Ovary (tissue), 9 donors: ENCODE measurements around the gene MSL3. TPM values are rescaled to one million over a fixed set of nuclear protein-coding genes. Genes with fewer than 3 reads are reported as not detected.
A peak's percentile ranks its signal among the peaks of the same experiment; 100 is the strongest.

Experiments used
- DNase-seq, 5 donors: peaks; one replicate each; pipeline ENCODE4 v3.0.0-alpha.2; 2019 to 2020
- H3K27ac ChIP-seq, 2 donors: fragments of 200-600 bp; one replicate each; pipeline versions ENCODE4 v1.5.1 to v1.8.0; 2019 to 2022
- H3K27me3 ChIP-seq: fragments of 200-600 bp; one replicate; pipeline ENCODE4 v1.8.0; 2022
- H3K36me3 ChIP-seq: fragments of 200-600 bp; sonication (generic); one replicate; pipeline ENCODE4 v1.5.1; 2019
- H3K4me1 ChIP-seq: one replicate; pipeline ENCODE4 v1.8.1; 2013; ENCODE audit warnings: mild to moderate bottlenecking, moderate library complexity; ENCODE audit not compliant: insufficient read depth
- H3K4me3 ChIP-seq: fragments of 200-600 bp; sonication (generic); one replicate; pipeline ENCODE4 v1.5.1; 2017
- H3K9me3 ChIP-seq, 2 donors: fragments of 200-600 bp in 1 of 2; sonication (generic) in 1 of 2; one replicate each; pipeline versions ENCODE4 v1.5.1 to v1.8.1; 2013 to 2019; ENCODE audit warnings: mild to moderate bottlenecking in 1 of 2, moderate library complexity in 1 of 2
- EP300 ChIP-seq: sonication (generic); formaldehyde crosslinking; IDR thresholded peaks from one replicate; pipeline ENCODE4 v1.6.1; 2017; ENCODE audit warnings: antibody characterized with exemption
- POLR2A ChIP-seq: fragments of 450-650 bp; IDR thresholded peaks from one replicate; pipeline ENCODE4 v1.6.1; 2017; ENCODE audit warnings: antibody characterized with exemption, mild to moderate bottlenecking, moderate library complexity
- WGBS, 3 donors: extraction: QIAGEN DNeasy Blood & Tissue Kit in 1 of 3; methylation state at CpG; one replicate each; pipeline versions ENCODE4 v1.1.5 to v1.1.7; 2013 to 2017; 5-methylcytosine and 5-hydroxymethylcytosine counted together
- intact Hi-C, 4 donors: fragments of 100-400 bp; cut with DNase I; formaldehyde crosslinking; loops; one replicate each; pipeline versions ENCODE4 v1.11.0 to v1.15.1; 2022 to 2023
- polyA plus RNA-seq, 2 donors: library from polyadenylated mRNA; stranded (reverse); fragments of 200-250 nt in 1 of 2; fragments of 350-450 nt in 1 of 2; fragmentation: Illumina TruSeq in 1 of 2; extraction: RNeasy Lipid Tissue Mini Kit (QIAGEN cat#74804) in 1 of 2; gene quantifications; one replicate each; pipeline ENCODE4 v1.2.3, GENCODE V29; 2013 to 2014
- total RNA-seq, 7 donors: library from RNA; depleted of rRNA in 2 of 7; stranded (reverse); fragments of >200 nt in 2 of 7; fragmentation: NEBNext Ultra II Directional in 3 of 7; extraction: Animal tissue kit (Norgen Biotek cat#: 25700) in 3 of 7; gene quantifications; one replicate each; pipeline versions ENCODE4 v1.1.0 to v1.2.4, GENCODE V29; 2016 to 2023
- TF ChIP-seq, protein P1 (sequence below), 3 donors: fragments of 450-650 bp in 2 of 3; fragments of 200-600 bp in 1 of 3; IDR thresholded peaks; one replicate each; pipeline versions ENCODE4 v1.5.1 to v1.8.0; 2016 to 2022; ENCODE audit warnings: antibody characterized with exemption in 3 of 3, mild to moderate bottlenecking in 1 of 3
- donor health status: DM: no; HTN: no; CAD: no; lungs with moderate emphysema.
- donor health status: DM: no; HTN: no; CAD: no.
- donor health status: Bipolar disorder and iron deficiency.
- donor health status: DM: yes; HTN: yes; CAD: no.
- donor health status: DM: no; HTN: no; CAD: no.
- donor health status: DM: yes; HTN: yes; CAD: no.

The MSL3 gene
- total and polyA plus RNA-seq, 9 donors, result 12.3 to 33.5 (median 16.2) TPM

DNA sequence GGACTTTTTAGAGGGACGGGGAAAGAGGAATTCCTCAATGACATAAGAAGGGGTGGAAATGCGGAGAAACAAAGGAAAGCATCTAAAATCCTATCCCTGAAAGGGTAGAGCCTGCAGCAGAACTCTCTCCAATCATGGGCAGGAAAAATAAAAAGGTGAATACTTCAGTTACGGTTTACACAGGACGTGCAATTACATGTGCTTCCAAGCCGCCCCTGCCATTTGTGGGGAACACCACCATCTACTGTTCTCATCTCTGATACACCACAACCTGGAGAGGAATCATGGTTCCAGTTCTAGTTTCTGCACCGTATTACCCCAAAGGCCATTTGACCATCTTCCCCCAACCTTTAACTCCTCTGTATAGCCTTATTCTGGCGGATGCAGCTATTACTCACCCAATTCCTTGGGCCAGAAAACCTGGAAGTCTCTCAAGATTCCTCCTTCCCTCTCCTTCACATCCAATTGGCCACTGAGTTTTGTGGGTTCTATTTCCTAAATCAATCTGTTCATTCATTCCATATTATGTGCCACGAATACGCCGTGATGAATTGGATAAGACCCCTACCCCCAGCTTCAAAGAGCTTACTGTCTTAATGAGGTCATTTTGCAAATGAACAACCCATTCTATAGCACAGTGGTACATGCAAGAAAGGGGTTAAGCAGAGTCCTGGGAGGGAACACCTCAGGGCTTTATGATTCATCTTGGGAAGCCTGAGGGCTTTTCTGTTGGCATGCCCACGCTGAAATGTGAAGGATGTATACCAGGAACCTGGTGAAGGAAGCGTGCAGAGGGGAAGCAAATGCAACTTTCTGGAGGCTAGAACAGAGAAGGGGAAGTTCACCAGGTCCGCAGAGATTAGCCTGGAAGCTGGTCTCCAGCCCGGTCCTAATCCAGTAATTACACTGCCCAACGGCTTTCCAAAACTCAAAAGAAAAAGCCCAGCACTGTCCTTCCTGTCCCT lies 1.4 kb upstream of the MSL3 start:
- Histone ChIP-seq H3K4me1 (no peaks in the 10 kb centered on the region), H3K9me3 (no peaks in the 10 kb centered on the region), H3K27me3 (no peaks in the 10 kb centered on the region), H3K27ac (peak overlapping the region in 1 of 2 donors; percentile 83), H3K36me3 (no peaks in the 10 kb centered on the region), H3K4me3 (no peak overlapping the region)
- intact Hi-C loops, result loop anchor here in 2 of 4 donors (5.0 kb wide), 1 partner anchor 224 kb away; no protein-coding TSS in a partner anchor
- DNase-seq, result no peak
- TF ChIP-seq POLR2A (no peak), EP300 (no peak)
- TF ChIP-seq, protein P1, sequence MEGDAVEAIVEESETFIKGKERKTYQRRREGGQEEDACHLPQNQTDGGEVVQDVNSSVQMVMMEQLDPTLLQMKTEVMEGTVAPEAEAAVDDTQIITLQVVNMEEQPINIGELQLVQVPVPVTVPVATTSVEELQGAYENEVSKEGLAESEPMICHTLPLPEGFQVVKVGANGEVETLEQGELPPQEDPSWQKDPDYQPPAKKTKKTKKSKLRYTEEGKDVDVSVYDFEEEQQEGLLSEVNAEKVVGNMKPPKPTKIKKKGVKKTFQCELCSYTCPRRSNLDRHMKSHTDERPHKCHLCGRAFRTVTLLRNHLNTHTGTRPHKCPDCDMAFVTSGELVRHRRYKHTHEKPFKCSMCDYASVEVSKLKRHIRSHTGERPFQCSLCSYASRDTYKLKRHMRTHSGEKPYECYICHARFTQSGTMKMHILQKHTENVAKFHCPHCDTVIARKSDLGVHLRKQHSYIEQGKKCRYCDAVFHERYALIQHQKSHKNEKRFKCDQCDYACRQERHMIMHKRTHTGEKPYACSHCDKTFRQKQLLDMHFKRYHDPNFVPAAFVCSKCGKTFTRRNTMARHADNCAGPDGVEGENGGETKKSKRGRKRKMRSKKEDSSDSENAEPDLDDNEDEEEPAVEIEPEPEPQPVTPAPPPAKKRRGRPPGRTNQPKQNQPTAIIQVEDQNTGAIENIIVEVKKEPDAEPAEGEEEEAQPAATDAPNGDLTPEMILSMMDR (IDR thresholded peaks at IDR 0.05), result no peak
- 53 to 61% (median 61%) methylated on average over 15 of the region's 15 CpGs for WGBS, 3 donors

DNA sequence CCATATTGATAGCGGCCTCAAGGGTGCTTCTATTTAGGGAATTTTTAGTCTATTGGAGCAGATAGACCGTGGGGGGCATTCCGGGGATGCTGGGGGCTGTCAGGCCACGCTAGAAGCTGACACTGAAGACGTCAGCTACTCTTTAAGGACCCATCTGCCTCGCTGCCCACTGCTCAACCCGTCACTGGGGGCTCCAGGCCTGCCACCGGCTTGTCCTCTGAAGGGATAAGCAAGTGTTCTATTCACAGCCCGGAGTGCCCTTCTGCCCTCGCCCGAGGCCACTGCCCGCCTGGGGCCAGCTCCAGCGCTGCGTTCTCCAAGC lies 679 bp upstream of the MSL3 start:
- 34 to 39% (median 38%) methylated on average over 14 of the region's 14 CpGs for WGBS, 3 donors
- Histone ChIP-seq H3K4me1 (no peaks in the 10 kb centered on the region), H3K4me3 (peak overlapping the region; percentile 47), H3K27me3 (no peaks in the 10 kb centered on the region), H3K36me3 (no peaks in the 10 kb centered on the region), H3K9me3 (no peaks in the 10 kb centered on the region), H3K27ac (peak overlapping the region; percentile 42 to 83)
- DNase-seq, result no peak
- TF ChIP-seq EP300, result no peak
- TF ChIP-seq POLR2A, result no peak
- TF ChIP-seq, protein P1 (IDR thresholded peaks at IDR 0.05), result no peak
- intact Hi-C loops, result loop anchor here in 2 of 4 donors (5.0 kb wide), 1 partner anchor 225 kb away; no protein-coding TSS in a partner anchor

DNA sequence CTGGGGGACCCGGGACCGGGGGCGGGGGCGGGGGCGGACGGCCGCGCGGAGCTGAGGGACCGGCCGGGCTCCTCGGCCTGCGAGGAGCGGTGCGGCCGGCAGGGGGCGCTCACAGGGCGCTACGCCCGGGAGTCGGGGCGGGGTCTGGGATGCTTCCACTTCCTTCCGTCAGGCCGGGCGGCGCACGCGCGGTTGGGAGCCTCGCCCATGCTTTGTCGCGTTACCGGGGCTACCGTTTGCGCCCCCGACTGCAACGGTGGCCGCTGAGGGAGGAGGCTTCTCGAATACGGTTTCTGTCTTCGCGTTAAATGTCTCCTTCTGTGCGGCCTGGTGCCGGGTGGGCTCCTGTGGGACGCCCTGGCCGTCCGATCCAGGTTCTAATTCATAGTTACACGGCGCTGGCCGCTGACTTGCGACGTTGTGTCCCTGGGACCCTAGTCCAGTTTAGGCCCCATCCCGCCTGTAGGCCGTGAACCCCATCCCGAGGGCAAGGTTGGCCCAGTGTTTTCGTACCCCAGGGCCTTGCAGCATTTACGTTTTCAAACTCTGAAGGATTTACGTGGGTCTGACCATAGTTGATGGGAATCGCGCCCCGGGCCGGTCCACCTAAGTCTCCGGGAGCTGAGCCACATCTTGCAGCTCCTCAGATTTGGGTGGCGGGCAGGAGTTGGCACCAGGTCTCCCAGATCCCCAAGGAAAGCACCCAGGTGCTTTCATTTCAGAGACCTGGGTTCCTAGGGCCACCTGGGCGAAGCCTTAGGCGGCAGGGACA lies 549 bp downstream of the MSL3 start:
- H3K4me3 ChIP-seq, result peak overlapping the region; percentile 52
- no peaks in the 10 kb centered on the region for H3K27me3 ChIP-seq
- H3K36me3 ChIP-seq, result no peaks in the 10 kb centered on the region
- DNase-seq, result peak; percentile 82 to 91 (median 87)
- H3K9me3 ChIP-seq, result no peaks in the 10 kb centered on the region
- 37 to 50% (median 42%) methylated on average over 58 to 66 of the region's 66 CpGs for WGBS, 3 donors
- no peaks in the 10 kb centered on the region for H3K4me1 ChIP-seq
- intact Hi-C loops, result loop anchor here in 2 of 4 donors (5.0 kb wide), 1 partner anchor 226 kb away; no protein-coding TSS in a partner anchor
- TF ChIP-seq EP300 (no peak), POLR2A (peak; percentile 38)
- TF ChIP-seq, protein P1 (IDR thresholded peaks at IDR 0.05), result peak; percentile 19 to 65 (median 58)
- peak overlapping the region; percentile 68 to 83 for H3K27ac ChIP-seq

DNA sequence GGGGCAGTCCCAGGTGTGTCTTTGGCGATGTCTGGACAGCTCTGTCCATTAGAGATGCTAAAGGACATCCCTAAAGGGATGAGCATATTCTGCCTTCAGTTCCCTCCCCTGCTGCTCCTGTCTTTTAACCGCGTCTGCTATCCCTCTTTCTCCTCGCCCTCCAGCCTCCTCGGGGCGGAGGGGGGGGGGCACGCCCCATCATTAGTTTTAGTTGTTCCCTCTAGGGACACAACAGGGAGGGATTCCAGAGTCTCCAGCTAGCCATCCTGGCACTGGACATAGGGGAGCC lies 1.1 kb downstream of the MSL3 start:
- Histone ChIP-seq H3K9me3 (no peaks in the 10 kb centered on the region), H3K36me3 (no peaks in the 10 kb centered on the region), H3K27me3 (no peaks in the 10 kb centered on the region), H3K4me3 (peak overlapping the region; percentile 52), H3K4me1 (no peaks in the 10 kb centered on the region), H3K27ac (peak overlapping the region; percentile 17 to 83)
- WGBS, 3 donors, result 26 to 53% (median 36%) methylated on average over 7 of the region's 7 CpGs
- peak in 1 of 5 donors; percentile 22 for DNase-seq
- intact Hi-C loops, result loop anchor here in 2 of 4 donors (5.0 kb wide), 1 partner anchor 227 kb away; no protein-coding TSS in a partner anchor
- TF ChIP-seq, protein P1 (IDR thresholded peaks at IDR 0.05), result no peak
- TF ChIP-seq POLR2A (no peak), EP300 (no peak)
